Sigmoid colon (tissue), 3 donors: Measurements from ENCODE around the gene ZBBX.

Experiments
- POLR2A ChIP-seq, 2 donors: fragments of 450-650 bp; IDR thresholded peaks; one replicate each; pipeline ENCODE4 v1.6.1; 2016; ENCODE audit warnings: antibody characterized with exemption in 2 of 2, mild to moderate bottlenecking in 2 of 2, moderate library complexity in 2 of 2
- TF ChIP-seq, protein P1 (sequence below), 4 experiments: fragments of 450-650 bp in 3 of 4; fragments of 200-600 bp in 1 of 4; IDR thresholded peaks; one replicate each; pipeline ENCODE4 v1.5.1; 2016 to 2019; ENCODE audit warnings: antibody characterized with exemption in 4 of 4, mild to moderate bottlenecking in 3 of 4, moderate library complexity in 2 of 4

DNA sequence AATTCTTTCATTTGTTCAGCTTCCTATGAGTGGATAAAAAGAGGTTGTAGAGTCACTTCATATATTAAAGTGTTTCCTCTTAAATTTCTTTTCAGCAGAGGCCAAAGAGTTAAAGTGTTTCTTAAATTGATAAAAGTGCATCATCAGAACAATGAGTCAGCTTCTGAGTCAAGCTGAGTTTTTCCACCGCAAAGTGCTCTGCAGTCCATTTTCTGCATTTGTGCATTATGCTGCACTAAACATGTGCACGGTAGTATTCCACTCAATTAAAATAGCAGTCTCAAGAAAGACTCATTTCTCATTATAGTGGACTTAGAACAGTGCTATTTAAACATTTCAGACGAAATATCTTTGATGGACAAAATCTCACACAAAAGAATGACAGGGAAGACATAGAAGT, 152.0 kb downstream of the ZBBX start:
- TF ChIP-seq, protein P1, sequence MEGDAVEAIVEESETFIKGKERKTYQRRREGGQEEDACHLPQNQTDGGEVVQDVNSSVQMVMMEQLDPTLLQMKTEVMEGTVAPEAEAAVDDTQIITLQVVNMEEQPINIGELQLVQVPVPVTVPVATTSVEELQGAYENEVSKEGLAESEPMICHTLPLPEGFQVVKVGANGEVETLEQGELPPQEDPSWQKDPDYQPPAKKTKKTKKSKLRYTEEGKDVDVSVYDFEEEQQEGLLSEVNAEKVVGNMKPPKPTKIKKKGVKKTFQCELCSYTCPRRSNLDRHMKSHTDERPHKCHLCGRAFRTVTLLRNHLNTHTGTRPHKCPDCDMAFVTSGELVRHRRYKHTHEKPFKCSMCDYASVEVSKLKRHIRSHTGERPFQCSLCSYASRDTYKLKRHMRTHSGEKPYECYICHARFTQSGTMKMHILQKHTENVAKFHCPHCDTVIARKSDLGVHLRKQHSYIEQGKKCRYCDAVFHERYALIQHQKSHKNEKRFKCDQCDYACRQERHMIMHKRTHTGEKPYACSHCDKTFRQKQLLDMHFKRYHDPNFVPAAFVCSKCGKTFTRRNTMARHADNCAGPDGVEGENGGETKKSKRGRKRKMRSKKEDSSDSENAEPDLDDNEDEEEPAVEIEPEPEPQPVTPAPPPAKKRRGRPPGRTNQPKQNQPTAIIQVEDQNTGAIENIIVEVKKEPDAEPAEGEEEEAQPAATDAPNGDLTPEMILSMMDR (IDR thresholded peaks at IDR 0.05) = no peak
- TF ChIP-seq POLR2A (IDR thresholded peaks at IDR 0.05) = no peak
